HG03378 (cell line): ENCODE measurements around the gene MFF.
"Not testable (repeated sequence)": the region's sequence is repeated elsewhere in the genome, so short reads cannot be mapped to it uniquely, and the experiment has no call there.

Experiments used
- ATAC-seq: cut with Tn5 transposase; IDR thresholded peaks from one replicate; pipeline ENCODE4 v1.9.1; 2021; ENCODE audit warnings: mild to moderate bottlenecking, moderate library complexity; ENCODE audit not compliant: unreplicated experiment

The MFF gene

DNA sequence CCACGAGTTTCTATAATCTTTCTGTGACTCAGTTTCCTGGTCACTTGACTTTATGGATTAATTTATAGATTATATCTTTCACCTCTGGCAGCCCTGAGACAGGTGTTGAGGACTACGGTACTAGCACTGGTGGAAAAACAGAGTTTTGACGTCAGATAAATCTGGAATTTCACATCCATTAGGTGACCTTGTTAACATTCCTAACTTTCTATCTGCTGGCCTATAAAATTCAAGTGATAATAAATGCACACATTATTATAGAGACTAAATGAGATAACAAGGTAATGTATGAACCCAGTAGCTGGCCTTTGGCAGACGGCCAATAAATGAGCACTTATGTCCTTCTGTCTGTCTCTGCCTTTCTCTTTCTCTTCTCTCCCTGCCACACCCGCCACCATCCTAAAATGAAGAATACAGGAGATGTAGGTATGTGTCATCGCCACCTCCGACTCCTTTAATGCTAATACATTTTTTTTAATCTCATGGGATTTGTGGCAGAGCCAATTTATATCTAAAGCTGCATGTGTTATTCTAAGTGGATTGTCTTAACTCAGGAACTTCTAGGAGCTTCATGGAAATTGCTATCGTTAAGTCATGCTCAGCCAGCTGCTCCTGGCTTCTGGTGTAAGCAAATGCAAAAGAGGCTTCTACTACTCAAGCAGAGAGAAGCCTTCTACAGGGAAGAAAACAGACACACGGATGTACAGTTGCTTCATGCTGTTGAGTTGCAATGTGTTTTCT, 51.8 kb downstream of the MFF start:
- no peak for ATAC-seq

GRCh38 chr2:227377467-227378351, 52.7 kb downstream of the MFF start:
- ATAC-seq = no peak

GRCh38 chr2:227378371-227378782, 53.3 kb downstream of the MFF start:
- no peak for ATAC-seq

GRCh38 chr2:227379095-227379494, 54.0 kb downstream of the MFF start, which contains the start of gene TM4SF20:
TM4SF20 (minus strand) TSS chr2:227379306; CDS start chr2:227379268, 38 bp downstream.
- no peak for ATAC-seq

DNA sequence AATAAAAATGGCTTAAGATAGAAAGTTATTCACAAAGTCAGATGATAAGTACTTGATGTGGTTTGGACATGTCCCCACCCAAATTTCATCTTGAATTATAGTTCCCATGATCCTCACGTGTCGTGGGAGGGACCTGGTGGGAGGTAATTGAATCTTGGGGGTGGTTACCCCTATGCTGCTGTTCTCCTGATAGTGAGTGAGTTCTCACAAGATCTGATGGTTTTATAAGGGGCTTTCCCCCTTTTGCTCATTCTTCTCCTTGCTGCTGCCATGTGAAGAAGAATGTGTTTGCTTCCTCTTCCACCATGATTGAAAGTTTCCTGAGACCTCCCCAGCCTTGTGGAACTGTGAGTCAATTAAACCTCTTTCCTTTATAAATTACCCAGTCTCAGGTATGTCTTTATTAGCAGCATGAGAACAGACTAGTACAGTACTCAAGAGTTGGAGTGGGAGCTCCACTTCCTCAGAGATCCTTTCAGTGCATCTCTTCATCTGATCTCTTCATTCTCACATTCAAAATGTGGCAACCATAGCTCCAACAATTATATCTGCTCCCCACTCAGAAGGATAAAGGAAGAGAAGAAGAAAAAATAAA, 57.3 kb downstream of the MFF start:
- ATAC-seq = not testable (repeated sequence)

GRCh38 chr2:227383686-227384085, 58.6 kb downstream of the MFF start:
- ATAC-seq = no peak

DNA sequence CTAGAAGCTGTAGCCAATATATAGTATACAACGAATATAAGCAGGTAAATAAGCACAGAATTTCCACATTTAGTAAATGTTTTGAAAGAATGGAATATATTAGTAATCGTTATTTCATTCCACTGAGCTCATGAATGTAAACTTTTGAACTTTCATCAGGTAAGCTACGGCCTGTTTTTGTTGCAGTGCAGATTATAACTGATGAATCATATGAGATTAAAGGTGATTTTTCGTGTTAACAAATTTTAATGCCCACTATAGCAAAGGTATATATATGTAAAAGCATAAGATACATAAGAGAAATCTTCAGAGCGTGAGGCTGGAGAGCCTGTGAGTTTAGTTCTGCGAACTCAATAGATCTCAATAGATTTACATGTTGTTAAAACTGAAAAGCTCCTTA, 61.6 kb downstream of the MFF start:
- ATAC-seq = no peak

- ATAC-seq = not testable (repeated sequence)
Measured at GRCh38 chr2:227387583-227387982, 62.5 kb downstream of the MFF start, which contains the start of gene SCYGR1. SCYGR1 (minus strand) TSS chr2:227387949; CDS start chr2:227387949, 0 bp downstream.

DNA sequence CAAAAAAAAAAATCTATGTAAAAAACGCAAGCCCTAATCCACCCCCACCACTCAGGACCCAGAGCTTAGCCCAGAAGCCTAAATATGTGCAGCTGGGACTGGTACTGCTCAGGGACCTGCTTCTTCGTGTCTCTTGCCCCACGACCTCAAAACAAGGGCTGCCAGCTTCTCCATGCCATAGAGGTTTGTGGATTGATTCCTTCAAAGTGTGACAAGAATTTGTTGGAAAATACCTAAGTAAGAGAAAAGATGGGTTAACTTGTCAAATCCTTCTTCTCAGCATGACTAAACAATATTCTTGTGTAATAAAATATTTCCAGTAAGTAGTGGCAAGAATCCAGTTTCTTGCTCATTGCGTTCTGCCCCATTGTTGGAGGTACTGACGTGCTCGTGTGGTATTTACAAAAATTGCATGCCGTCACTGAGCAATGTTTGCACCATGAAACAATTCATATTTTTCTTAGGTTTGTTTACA, 63.5 kb downstream of the MFF start:
- no peak for ATAC-seq

DNA sequence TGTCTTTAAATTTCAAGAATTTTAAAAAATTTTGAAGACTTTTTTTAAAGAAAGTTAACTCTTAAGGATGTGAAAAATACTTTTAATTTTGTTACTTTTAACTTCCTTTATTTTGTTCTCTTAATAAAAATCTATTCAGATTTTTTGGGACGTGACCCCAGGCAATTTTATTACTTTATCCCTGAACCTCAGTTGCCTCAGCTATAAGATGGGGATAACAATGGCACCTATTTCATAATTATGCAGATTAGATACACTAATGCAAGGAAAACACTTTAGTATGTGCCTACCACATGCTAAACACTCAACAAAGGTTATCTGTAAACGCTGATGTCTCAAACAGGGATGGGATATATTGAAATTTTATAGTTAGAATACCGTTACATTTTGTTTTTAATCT, 64.2 kb downstream of the MFF start:
- ATAC-seq = no peak

DNA sequence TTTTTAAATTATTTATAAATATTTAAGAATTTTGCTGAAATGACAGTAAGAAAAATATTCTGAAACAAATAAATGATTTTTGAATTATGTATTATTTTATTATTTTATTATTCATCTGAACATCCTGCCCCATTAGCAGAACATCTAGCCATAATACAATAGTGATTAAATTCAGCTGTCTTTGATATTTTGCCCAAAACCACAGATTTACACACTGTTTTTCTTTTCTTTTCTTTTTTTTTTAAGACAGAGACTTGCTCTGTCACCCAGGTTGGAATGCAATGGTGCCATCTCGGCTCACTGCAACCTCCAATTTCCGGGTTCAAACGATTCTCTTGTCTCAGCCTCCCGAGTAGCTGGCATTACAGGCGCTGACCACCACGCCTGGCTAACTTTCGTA, 64.6 kb downstream of the MFF start:
- ATAC-seq = no peak

DNA sequence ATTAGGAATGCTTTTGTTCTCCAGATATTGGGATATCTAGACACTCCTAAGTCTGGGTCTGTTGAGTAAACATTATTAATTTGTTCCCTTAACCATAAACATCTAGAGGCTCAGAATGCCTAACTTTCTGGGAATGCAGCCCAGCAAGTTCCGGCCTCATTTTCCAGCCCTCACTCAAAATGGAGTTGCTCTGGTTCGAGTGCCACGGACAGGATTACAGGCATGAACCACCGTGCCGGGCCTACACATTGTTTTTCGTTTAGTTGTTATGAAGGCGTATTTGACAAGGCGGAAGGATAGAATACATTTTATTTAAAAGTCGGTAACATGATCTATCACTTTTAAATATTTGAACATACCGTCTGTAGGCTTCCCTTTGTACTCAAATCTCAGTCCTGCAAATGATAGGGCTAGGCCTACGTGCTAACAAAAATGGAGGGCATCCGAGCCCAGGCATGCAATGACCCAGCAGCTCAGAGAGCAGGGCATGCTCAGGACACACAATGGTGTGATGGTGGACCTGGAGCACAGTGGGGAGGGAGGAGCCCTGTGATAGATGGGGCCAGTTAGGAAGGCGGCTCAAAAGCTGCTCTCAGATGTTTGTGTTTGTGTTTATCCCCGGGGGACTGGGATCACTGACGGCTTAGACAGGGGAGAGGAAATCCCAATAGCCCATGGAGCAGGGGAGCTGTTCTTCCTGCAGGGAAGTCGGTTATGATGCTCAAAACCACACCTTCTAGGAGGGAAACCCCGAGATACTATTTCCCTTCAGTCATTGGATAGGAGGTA, 65.6 kb downstream of the MFF start:
- no peak for ATAC-seq

DNA sequence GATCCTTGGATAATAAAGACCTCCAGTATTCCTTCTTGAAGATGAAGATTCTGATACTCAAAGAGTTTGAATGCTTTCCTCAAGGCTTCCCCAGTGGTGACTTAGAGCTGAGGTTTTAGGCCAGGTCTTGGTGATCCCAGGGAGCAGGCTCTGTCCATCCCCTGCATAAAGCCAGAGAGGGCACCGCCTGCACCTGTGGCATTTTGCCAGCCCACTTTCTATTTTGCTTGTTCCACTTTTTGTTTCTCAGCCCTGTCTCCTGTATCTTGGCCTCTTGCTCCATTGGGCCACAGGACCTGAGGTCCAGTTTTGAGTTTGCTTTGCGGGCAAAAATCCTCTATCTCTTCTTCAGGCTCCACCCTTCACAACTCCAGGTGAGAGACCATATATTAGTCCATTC, 69.3 kb downstream of the MFF start:
- ATAC-seq = no peak

GRCh38 chr2:227395556-227395955, 70.5 kb downstream of the MFF start:
- ATAC-seq = no peak

DNA sequence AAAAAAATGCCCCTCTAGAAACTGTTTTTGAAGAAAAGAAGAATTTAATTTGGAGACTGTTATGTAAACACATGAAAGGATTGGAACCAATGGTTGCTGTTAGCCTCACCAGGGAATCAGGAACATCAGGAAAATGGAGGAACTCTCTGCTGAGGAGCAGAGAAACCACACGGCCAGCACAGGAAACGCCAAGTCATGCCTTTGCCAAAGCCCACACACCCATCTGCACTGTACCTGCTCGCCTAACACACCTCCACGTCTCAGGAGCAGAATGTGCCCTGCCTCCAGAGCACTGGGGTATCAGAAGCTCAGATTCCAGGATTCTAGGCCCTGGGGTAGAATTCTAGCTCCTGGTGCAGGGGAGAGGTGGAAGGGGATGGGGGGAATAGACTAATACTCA, 72.5 kb downstream of the MFF start:
- no peak for ATAC-seq

DNA sequence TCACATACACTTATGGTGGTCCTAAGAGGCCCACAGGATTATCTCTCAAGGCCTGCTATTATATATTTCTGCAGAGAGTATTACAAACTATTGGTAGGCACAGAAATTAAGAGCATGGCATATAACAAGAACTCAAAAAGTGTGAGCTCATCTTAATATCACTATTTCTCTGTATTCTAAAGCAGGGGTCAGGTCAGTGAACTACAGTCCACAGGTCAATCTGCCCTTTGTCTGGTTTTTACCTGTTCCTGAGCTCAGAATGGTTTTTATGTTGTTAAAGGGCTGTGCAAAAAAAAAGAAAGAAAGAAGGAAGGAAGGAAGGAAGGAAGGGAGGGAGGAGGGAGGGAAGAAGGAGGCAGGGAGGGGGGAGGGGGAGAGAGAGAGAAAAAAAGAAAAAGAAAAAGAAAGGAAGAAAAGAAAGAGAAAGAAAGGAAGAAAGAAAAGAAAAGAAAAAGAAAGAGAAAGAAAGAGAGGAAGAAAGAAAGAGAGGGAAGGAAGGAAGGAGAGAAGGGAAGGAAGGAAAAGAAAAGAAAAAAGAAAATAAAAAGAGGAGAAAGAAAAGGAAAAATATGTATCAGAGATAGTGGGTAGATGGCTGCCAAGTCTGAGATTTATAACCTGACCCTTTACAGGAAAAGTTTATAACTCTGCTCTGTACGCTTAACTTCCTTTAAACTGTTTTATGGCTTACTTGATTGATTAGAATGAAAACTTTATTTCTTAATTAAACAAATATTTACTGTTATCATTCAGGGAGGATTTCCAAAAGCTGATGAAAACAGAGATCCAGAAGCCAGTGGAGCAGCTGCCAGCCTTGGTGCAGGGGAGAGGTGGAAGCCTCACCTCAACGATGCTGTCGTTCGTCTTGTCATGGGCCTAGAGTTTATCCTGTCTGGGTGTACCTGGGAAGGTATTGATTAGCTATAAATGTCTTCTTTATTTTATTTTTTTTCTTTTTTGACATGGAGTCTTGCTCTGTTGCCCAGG, 73.9 kb downstream of the MFF start:
- no peak for ATAC-seq

DNA sequence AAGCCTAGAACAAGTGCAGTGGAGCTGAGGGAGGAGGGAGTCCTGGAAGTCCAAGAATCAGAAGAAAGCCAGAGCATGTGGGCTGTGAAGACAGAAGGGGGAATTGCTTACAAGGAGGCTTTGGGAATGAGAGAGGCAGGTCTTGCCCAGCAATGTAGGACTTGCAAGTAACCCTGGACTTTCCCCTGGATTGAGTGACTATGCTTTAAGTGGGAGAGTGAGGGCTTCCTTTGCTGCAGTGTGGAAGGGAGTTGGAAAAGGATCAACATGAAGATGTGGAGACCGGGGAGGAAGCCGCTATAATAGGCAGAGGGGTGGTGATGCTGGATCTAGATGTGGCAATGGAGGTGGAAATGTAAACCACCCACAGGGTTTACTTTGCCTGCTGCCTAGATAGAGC, 76.5 kb downstream of the MFF start:
- no peak for ATAC-seq

- no peak for ATAC-seq
Measured at GRCh38 chr2:227402321-227402720, 77.3 kb downstream of the MFF start.

GRCh38 chr2:227402959-227403358, 77.9 kb downstream of the MFF start:
- no peak for ATAC-seq
